Vein endothelial cell (primary cell): ENCODE measurements around the gene KIAA1328. TPM values are rescaled to one million over a fixed set of nuclear protein-coding genes. Genes with fewer than 3 reads are reported as not detected.

Experiments
- total RNA-seq: library from RNA; depleted of rRNA; stranded (reverse); fragments of >200 nt; gene quantifications from 2 replicates; pipeline ENCODE4 v1.2.3, GENCODE V29; 2012

The KIAA1328 gene
- 7.2 and 7.5 TPM in 2 replicates for total RNA-seq

GRCh38 chr18:36828630-36829361, at the start of gene KIAA1328, which contains the start of gene TPGS2:
Gene KIAA1328, plus strand, starts transcription at chr18:36829127. Its CDS starts 12 bp downstream, at chr18:36829139.
Gene TPGS2, minus strand, starts transcription at chr18:36829002. Its CDS starts 235 bp downstream, at chr18:36828767.

Other genes with a start within 250 kb of the KIAA1328 start
- 188 and 209 TPM in 2 replicates for gene TPGS2, start 125 bp upstream of the KIAA1328 start, total RNA-seq